ENCODE results near the gene CHGA. TPM values are rescaled to one million over a fixed set of nuclear protein-coding genes. Genes with fewer than 3 reads are reported as not detected.

Gene CHGA
- total RNA-seq, 2 experiments from 2014 or later, result not detected

GRCh38 chr14:92922155-92922735 lies 705 bp upstream of the CHGA start:
- H3K4me3 Mint-ChIP-seq, result no peak overlapping the region
- H3K27ac Mint-ChIP-seq, result no peak overlapping the region
- H3K9me3 Mint-ChIP-seq, result no peaks in the 10 kb centered on the region
- peaks cover 60% of the 10 kb centered on the region for H3K27me3 Mint-ChIP-seq
- no peaks in the 10 kb centered on the region for H3K36me3 Mint-ChIP-seq
- peaks cover 3% of the 10 kb centered on the region for H3K4me1 Mint-ChIP-seq
- no peak for DNase-seq

GRCh38 chr14:92923744-92924103 lies 774 bp downstream of the CHGA start:
- DNase-seq, result no peak
- peaks cover 3% of the 10 kb centered on the region for H3K4me1 Mint-ChIP-seq

GRCh38 chr14:92924247-92924646 lies 1.3 kb downstream of the CHGA start:
- H3K27me3 Mint-ChIP-seq, result peaks cover 47% of the 10 kb centered on the region
- no peak overlapping the region for H3K4me3 Mint-ChIP-seq
- no peak for DNase-seq
- H3K4me1 Mint-ChIP-seq, result peaks cover 3% of the 10 kb centered on the region
- no peaks in the 10 kb centered on the region for H3K36me3 Mint-ChIP-seq
- H3K27ac Mint-ChIP-seq, result no peak overlapping the region
- no peaks in the 10 kb centered on the region for H3K9me3 Mint-ChIP-seq

More at GRCh38 chr14:92923744-92924103, 774 bp downstream of the CHGA start:
- Mint-ChIP-seq H3K36me3 (no peaks in the 10 kb centered on the region), H3K4me3 (no peak overlapping the region), H3K27me3 (peaks cover 52% of the 10 kb centered on the region), H3K9me3 (no peaks in the 10 kb centered on the region), H3K27ac (no peak overlapping the region)

- no peaks in the 10 kb centered on the region for H3K9me3 Mint-ChIP-seq
- H3K36me3 Mint-ChIP-seq, result no peaks in the 10 kb centered on the region
- H3K27ac Mint-ChIP-seq, result no peak overlapping the region
- no peak for DNase-seq
- peaks cover 3% of the 10 kb centered on the region for H3K4me1 Mint-ChIP-seq
- peaks cover 45% of the 10 kb centered on the region for H3K27me3 Mint-ChIP-seq
- H3K4me3 Mint-ChIP-seq, result no peak overlapping the region
Observed at GRCh38 chr14:92925446-92925845, 2.5 kb downstream of the CHGA start.

GRCh38 chr14:92926180-92926845 lies 3.4 kb downstream of the CHGA start:
- Mint-ChIP-seq H3K9me3 (no peaks in the 10 kb centered on the region), H3K27me3 (peaks cover 39% of the 10 kb centered on the region), H3K36me3 (no peaks in the 10 kb centered on the region), H3K4me1 (peaks cover 3% of the 10 kb centered on the region), H3K27ac (no peak overlapping the region), H3K4me3 (no peak overlapping the region)
- DNase-seq, result no peak

- no peaks in the 10 kb centered on the region for H3K9me3 Mint-ChIP-seq
- no peak overlapping the region for H3K27ac Mint-ChIP-seq
- H3K36me3 Mint-ChIP-seq, result no peaks in the 10 kb centered on the region
- H3K4me1 Mint-ChIP-seq, result peaks cover 3% of the 10 kb centered on the region
- DNase-seq, result no peak
- H3K4me3 Mint-ChIP-seq, result no peak overlapping the region
- H3K27me3 Mint-ChIP-seq, result peaks cover 33% of the 10 kb centered on the region
Observed at GRCh38 chr14:92926931-92927330, 4.0 kb downstream of the CHGA start.

- peaks cover 26% of the 10 kb centered on the region for H3K27me3 Mint-ChIP-seq
- peaks cover under 1% of the 10 kb centered on the region for H3K4me1 Mint-ChIP-seq
- no peak for DNase-seq
- H3K4me3 Mint-ChIP-seq, result no peak overlapping the region
- no peaks in the 10 kb centered on the region for H3K36me3 Mint-ChIP-seq
- no peak overlapping the region for H3K27ac Mint-ChIP-seq
- H3K9me3 Mint-ChIP-seq, result no peaks in the 10 kb centered on the region
Observed at GRCh38 chr14:92927349-92928257, 4.7 kb downstream of the CHGA start.

- H3K9me3 Mint-ChIP-seq, result no peaks in the 10 kb centered on the region
- peaks cover 24% of the 10 kb centered on the region for H3K27me3 Mint-ChIP-seq
- no peaks in the 10 kb centered on the region for H3K4me1 Mint-ChIP-seq
- no peaks in the 10 kb centered on the region for H3K36me3 Mint-ChIP-seq
- DNase-seq, result no peak
- no peak overlapping the region for H3K4me3 Mint-ChIP-seq
- H3K27ac Mint-ChIP-seq, result no peak overlapping the region
Observed at GRCh38 chr14:92928258-92928629, 5.3 kb downstream of the CHGA start.

GRCh38 chr14:92928961-92929688 lies 6.2 kb downstream of the CHGA start:
- no peaks in the 10 kb centered on the region for H3K9me3 Mint-ChIP-seq

GRCh38 chr14:92929689-92930608 lies 7.0 kb downstream of the CHGA start:
- Mint-ChIP-seq H3K36me3 (no peaks in the 10 kb centered on the region), H3K27ac (no peak overlapping the region), H3K27me3 (peaks cover 7% of the 10 kb centered on the region), H3K4me1 (no peaks in the 10 kb centered on the region), H3K4me3 (no peak overlapping the region), H3K9me3 (no peaks in the 10 kb centered on the region)
- no peak for DNase-seq

More at GRCh38 chr14:92928961-92929688, 6.2 kb downstream of the CHGA start:
- Mint-ChIP-seq H3K27ac (no peak overlapping the region), H3K27me3 (peaks cover 15% of the 10 kb centered on the region), H3K4me3 (no peak overlapping the region), H3K36me3 (no peaks in the 10 kb centered on the region), H3K4me1 (no peaks in the 10 kb centered on the region)
- DNase-seq, result no peak

GRCh38 chr14:92930737-92931602 lies 8.0 kb downstream of the CHGA start:
- no peaks in the 10 kb centered on the region for H3K36me3 Mint-ChIP-seq
- DNase-seq, result no peak
- H3K27ac Mint-ChIP-seq, result no peak overlapping the region
- H3K9me3 Mint-ChIP-seq, result no peaks in the 10 kb centered on the region
- H3K4me3 Mint-ChIP-seq, result no peak overlapping the region
- H3K27me3 Mint-ChIP-seq, result no peaks in the 10 kb centered on the region
- H3K4me1 Mint-ChIP-seq, result no peaks in the 10 kb centered on the region

GRCh38 chr14:92931681-92932447 lies 8.9 kb downstream of the CHGA start:
- H3K36me3 Mint-ChIP-seq, result no peaks in the 10 kb centered on the region
- no peak overlapping the region for H3K4me3 Mint-ChIP-seq
- no peaks in the 10 kb centered on the region for H3K4me1 Mint-ChIP-seq
- H3K27ac Mint-ChIP-seq, result no peak overlapping the region
- H3K9me3 Mint-ChIP-seq, result no peaks in the 10 kb centered on the region
- DNase-seq, result no peak
- no peaks in the 10 kb centered on the region for H3K27me3 Mint-ChIP-seq

All from activated naive CD8-positive, alpha-beta T cell treated with anti-CD3 and anti-CD28 coated beads for 36 hours (primary cell).